ENCODE data around the gene RGS19. TPM values are rescaled to one million over a fixed set of nuclear protein-coding genes. Genes with fewer than 3 reads are reported as not detected.

Gene RGS19
- total and polyA plus RNA-seq, 3 experiments from 2014 or later: 35.3 to 120 (median 36.9) TPM

DNA sequence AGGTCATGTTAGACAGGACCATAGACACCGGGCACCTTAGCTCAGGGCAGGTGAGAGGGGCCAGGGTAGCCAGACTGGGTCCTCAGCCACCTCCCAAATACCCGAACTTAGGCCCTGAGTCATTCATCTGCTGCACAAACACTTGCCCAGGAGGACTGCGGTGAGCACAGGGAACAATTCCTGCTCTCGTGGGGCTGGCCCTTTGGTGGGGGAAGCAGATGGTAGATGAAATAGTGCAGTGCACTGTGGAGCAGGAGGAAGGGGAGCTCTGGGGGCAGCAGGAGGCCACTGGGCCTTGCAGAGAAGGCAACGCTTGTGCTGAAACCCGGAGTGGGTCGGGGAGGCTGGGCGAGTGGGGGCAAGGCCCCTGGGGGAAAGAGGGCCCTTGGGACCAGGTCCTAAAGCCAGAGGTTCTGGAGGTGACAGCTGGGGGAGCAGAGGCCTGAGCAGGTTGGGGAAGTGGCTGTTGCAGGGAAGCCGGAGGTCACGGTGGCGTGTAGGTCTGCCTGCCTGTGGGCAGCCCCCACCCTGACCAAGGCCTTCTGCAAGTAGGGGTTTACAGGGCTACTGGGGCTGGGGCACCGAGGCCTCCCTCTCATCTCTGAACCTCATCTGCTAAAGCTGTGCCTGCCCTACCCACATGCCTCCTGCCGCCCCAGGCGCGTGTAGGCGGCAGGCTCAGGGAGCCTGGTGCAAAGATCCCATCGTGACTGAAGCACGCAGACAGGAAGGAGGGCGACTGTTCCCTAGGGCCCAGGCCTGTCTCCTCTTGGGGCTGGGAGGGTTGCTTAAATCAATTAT, 32.7 kb upstream of the RGS19 start:
- Histone ChIP-seq H3K4me3 (ENCODE audit: low read length) (no peak overlapping the region), H3K27ac (ENCODE audit: low read depth, low read length) (no peak overlapping the region), H3K36me3 (ENCODE audit: insufficient read depth, low read length) (no peaks in the 10 kb centered on the region), H3K27me3 (ENCODE audit: insufficient read depth, low read length, poor library complexity, severe bottlenecking) (no peaks in the 10 kb centered on the region), H3K4me1 (ENCODE audit: insufficient read depth, low read length) (no peaks in the 10 kb centered on the region), H3K9me3 (ENCODE audit: low read length) (no peaks in the 10 kb centered on the region)
- ChIA-PET POLR2A (no interaction called here), CTCF (no interaction called here)
- Mint-ChIP-seq H3K9me3 (no peaks in the 10 kb centered on the region), H3K4me3 (no peak overlapping the region), H3K27ac (no peak overlapping the region), H3K36me3 (no peaks in the 10 kb centered on the region), H3K4me1 (peaks cover 0 to 5% (median 2%) of the 10 kb centered on the region in 3 donors), H3K27me3 (peaks cover 0 to 3% of the 10 kb centered on the region in 2 donors)
- no peak for DNase-seq

DNA sequence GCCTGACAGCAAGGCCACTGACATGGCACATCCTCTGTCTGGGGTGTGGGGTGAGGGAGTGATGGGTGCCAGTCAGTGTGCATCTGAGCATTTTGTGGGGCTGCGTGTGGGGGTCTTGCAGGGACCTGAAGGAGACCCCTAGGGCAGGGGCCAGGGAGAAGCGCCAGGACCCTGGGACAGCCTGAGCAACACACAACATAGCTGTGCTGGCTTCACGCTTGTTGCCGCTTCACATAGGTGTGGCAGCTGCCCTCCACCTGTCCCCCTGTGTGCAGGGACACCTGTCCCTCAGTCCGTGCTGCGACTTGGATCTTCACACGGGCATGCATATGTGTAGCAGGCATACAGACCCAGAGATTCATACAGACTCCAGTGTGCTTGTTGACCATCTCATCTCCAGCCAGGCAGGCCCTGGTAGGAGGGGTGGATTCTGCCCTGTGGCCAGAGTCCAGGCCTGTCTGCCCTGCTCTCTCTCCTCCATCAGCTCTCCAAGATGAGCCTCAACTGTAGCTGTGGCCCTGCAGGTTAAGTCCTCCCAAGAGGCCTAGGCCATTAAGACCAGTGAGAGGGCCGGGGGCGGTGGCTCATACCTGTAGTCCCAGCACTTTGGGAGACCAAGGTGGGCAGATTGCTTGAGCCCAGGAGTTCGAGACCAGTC, 31.2 kb upstream of the RGS19 start:
- no peak overlapping the region for H3K4me3 Mint-ChIP-seq
- H3K27me3 Mint-ChIP-seq: peaks cover 0 to 3% of the 10 kb centered on the region in 2 donors
- H3K4me1 Mint-ChIP-seq: peaks cover 0 to 5% (median 2%) of the 10 kb centered on the region in 3 donors
- H3K36me3 ChIP-seq (ENCODE audit: insufficient read depth, low read length): no peaks in the 10 kb centered on the region
- no peaks in the 10 kb centered on the region for H3K36me3 Mint-ChIP-seq
- CTCF ChIA-PET: interaction anchor here (1.4 to 1.8 kb wide), 3 partner anchors 9 to 27 kb away, joined by 4 to 6 read pairs (median 5); no protein-coding TSS in a partner anchor
- H3K27ac Mint-ChIP-seq: no peak overlapping the region
- H3K27me3 ChIP-seq (ENCODE audit: insufficient read depth, low read length, poor library complexity, severe bottlenecking): no peaks in the 10 kb centered on the region
- POLR2A ChIA-PET: no interaction called here
- H3K9me3 Mint-ChIP-seq: no peaks in the 10 kb centered on the region
- H3K27ac ChIP-seq (ENCODE audit: low read depth, low read length): no peak overlapping the region
- no peaks in the 10 kb centered on the region for H3K9me3 ChIP-seq (ENCODE audit: low read length)
- peak in 1 of 5 donors; percentile 41 for DNase-seq
- H3K4me3 ChIP-seq (ENCODE audit: low read length): no peak overlapping the region
- no peaks in the 10 kb centered on the region for H3K4me1 ChIP-seq (ENCODE audit: insufficient read depth, low read length)

DNA sequence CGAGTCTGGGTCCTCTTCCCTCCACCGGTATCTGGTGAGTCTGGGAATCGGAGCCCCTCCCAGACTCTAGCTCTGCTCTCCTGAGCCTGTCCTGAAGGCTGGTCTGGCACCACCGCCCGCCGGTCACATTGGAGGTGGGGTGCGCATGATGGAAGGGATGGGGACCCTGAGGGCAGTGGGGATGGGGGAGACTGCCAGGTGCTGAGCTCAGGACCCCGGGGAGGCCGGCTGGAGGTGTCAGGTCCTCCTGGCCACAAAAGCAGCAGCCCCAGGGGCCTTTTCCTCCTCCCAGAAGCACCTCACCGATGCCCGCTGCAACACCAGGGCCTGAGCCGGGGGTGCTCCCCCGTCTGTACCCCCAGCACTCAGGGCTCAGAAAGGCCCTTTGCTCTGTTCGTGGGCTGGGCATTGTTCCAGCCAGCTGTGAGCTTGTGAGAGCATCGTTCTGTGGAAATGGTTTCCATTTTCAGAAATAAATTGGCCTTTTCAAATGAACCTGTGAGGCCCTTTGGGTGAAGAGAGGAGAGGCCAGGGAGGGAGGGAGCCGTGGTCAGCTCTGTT, 30.6 kb upstream of the RGS19 start:
- no peaks in the 10 kb centered on the region for H3K36me3 ChIP-seq (ENCODE audit: insufficient read depth, low read length)
- H3K4me3 Mint-ChIP-seq: no peak overlapping the region
- H3K27ac ChIP-seq (ENCODE audit: low read depth, low read length): no peak overlapping the region
- no peaks in the 10 kb centered on the region for H3K36me3 Mint-ChIP-seq
- POLR2A ChIA-PET: no interaction called here
- H3K4me1 Mint-ChIP-seq: peaks cover 0 to 5% (median 2%) of the 10 kb centered on the region in 3 donors
- no peaks in the 10 kb centered on the region for H3K9me3 Mint-ChIP-seq
- no peaks in the 10 kb centered on the region for H3K27me3 ChIP-seq (ENCODE audit: insufficient read depth, low read length, poor library complexity, severe bottlenecking)
- H3K9me3 ChIP-seq (ENCODE audit: low read length): no peaks in the 10 kb centered on the region
- no peak overlapping the region for H3K4me3 ChIP-seq (ENCODE audit: low read length)
- H3K27me3 Mint-ChIP-seq: peaks cover 2 to 3% of the 10 kb centered on the region in 2 donors
- peak overlapping the region in 1 of 8 donors; percentile 66 for H3K27ac Mint-ChIP-seq
- CTCF ChIA-PET: interaction anchor here (1.4 to 1.8 kb wide), 3 partner anchors 8 to 26 kb away, joined by 4 to 6 read pairs (median 5); no protein-coding TSS in a partner anchor
- DNase-seq: no peak
- no peaks in the 10 kb centered on the region for H3K4me1 ChIP-seq (ENCODE audit: insufficient read depth, low read length)

DNA sequence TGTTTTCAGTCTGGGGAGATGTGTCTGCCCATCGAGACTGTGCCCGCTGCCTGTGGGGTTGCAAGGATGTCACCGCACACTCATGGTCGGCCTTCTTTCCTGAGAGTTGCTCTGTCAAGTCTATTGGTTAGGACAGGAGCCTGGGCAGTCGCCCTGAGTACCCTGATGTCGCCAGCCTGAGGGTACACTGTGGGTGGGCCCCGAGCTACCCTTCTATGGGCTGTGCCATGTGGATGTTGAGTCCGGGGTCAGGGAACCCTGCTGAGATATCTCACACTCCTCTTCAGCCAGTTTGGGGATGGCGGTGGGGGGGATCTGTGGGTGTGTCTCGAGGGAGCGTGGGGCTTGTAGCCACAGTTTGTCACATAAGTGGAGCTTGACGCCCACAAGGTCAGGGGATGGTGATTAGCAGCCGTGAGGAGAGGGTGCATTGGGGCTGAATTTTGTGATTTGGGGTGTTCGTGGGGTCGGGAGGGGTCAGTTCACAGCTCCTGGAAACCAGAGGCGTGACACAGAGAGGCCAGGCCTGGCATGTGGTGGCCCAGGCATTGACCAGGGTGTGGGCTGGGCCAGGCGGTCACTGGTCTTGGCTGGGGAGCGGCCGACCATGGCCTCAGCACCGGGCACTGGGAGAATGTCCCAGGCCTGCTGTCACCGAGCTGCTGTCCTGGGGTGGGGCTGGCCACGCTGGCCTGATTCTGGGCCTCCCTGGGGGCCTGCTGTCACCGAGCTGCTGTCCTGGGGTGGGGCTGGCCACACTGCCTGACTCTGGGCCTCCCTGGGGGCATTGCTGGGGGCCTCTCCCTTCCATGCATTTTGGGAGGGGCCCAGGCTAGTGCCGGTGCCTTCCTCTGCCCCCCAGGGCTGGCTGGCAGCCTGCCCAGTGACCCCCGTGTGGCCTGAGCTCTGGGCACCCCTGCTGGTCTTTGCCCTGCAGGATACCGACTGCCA, 29.7 kb upstream of the RGS19 start:
- ChIA-PET CTCF (no interaction called here), POLR2A (no interaction called here)
- no peaks in the 10 kb centered on the region for H3K36me3 Mint-ChIP-seq
- no peaks in the 10 kb centered on the region for H3K9me3 ChIP-seq (ENCODE audit: low read length)
- H3K27me3 ChIP-seq (ENCODE audit: insufficient read depth, low read length, poor library complexity, severe bottlenecking): no peaks in the 10 kb centered on the region
- no peaks in the 10 kb centered on the region for H3K4me1 ChIP-seq (ENCODE audit: insufficient read depth, low read length)
- H3K4me3 ChIP-seq (ENCODE audit: low read length): no peak overlapping the region
- peaks cover 2 to 3% of the 10 kb centered on the region in 2 donors for H3K27me3 Mint-ChIP-seq
- H3K9me3 Mint-ChIP-seq: no peaks in the 10 kb centered on the region
- H3K4me1 Mint-ChIP-seq: peaks cover 0 to 5% (median 2%) of the 10 kb centered on the region in 3 donors
- peak in 1 of 5 donors; percentile 38 for DNase-seq
- no peak overlapping the region for H3K27ac Mint-ChIP-seq
- no peaks in the 10 kb centered on the region for H3K36me3 ChIP-seq (ENCODE audit: insufficient read depth, low read length)
- no peak overlapping the region for H3K27ac ChIP-seq (ENCODE audit: low read depth, low read length)
- H3K4me3 Mint-ChIP-seq: no peak overlapping the region

DNA sequence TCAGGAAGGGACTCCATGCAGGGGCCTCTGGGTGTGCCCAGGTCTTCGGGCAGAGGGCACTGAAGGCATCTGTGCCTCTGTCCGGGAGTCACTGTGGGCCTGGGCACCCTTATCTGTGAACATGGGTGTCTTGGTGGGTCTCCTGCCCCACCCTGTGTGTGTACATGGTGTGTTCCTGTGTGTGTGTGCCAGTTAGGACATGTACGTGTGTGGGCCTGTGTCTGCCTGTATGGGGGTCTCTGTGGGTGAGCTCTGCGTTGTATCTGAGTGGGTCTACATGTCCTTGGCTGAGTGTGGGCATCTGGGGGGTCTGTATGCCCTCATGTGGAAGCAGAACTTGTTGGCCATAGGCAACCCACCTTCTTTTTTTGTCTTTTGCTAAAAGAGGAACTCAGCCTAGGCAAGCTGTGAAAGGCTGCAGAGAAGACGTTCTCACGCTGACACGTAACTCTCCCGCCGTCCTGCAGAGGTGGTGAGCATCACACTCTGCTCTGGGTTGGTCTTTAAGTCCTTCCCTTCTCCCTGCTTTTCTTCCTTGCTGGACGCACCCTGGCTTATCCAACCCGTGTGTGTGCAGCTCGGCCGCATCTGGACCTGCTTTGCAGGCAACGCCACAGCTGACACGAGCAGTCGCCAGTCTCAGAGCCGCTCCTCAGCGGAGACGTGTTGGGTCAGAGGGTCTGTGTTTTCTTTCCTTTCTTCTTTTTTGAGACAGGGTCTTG, 28.6 kb upstream of the RGS19 start:
- no peak overlapping the region for H3K4me3 ChIP-seq (ENCODE audit: low read length)
- ChIA-PET POLR2A (no interaction called here), CTCF (no interaction called here)
- no peaks in the 10 kb centered on the region for H3K36me3 ChIP-seq (ENCODE audit: insufficient read depth, low read length)
- H3K27ac ChIP-seq (ENCODE audit: low read depth, low read length): no peak overlapping the region
- no peak overlapping the region for H3K4me3 Mint-ChIP-seq
- H3K27me3 Mint-ChIP-seq: peaks cover 6 to 12% of the 10 kb centered on the region in 2 donors
- H3K9me3 Mint-ChIP-seq: no peaks in the 10 kb centered on the region
- H3K27ac Mint-ChIP-seq: no peak overlapping the region
- peak in 1 of 5 donors; percentile 39 for DNase-seq
- H3K36me3 Mint-ChIP-seq: no peaks in the 10 kb centered on the region
- H3K4me1 Mint-ChIP-seq: peaks cover 0 to 6% (median 2%) of the 10 kb centered on the region in 3 donors
- H3K9me3 ChIP-seq (ENCODE audit: low read length): no peaks in the 10 kb centered on the region
- H3K27me3 ChIP-seq (ENCODE audit: insufficient read depth, low read length, poor library complexity, severe bottlenecking): no peaks in the 10 kb centered on the region
- no peaks in the 10 kb centered on the region for H3K4me1 ChIP-seq (ENCODE audit: insufficient read depth, low read length)

DNA sequence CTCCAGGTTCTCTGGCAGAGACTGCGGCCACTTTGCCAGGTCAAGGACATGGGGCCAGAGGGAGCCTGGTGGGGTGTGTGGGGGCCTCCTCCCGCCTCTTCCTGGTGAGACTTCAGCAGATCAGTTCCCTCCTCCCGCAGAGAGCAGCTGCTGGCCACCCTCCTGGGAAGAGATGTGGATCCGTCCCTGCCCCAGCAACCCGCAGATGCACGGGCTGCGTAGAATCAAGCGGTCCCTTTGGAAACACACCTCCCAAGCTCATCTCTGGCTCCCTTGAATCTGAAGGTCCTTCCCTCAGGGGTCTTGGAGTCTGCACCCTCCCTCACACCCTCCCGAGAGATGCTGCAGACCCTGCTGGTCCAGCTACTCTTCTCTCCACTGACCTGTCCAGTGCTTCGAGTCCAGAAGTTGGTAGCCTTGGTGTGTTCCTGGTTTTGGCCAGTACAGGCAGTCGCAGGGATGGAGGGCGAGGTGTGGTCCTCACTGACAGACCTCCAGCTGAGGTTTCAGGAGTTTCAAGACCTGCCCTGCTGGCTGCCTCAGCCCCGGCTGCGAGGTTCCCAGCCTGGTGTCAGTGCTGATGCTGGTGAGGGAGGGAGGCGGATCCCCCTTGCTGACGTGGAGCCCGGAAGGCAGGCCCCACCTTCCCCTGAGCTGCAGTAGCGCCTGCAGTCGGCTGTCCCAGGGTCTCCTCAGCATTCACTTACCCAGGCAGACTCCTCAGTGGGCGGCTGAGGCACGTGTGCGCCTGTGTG, 27.8 kb upstream of the RGS19 start, which contains the start of gene NPBWR2:
Gene NPBWR2, minus strand, starts transcription at position 585 of the 755 bp plus-strand sequence. CDS start 734 bp downstream, outside the sequence.
- H3K9me3 ChIP-seq (ENCODE audit: low read length): no peaks in the 10 kb centered on the region
- H3K27me3 Mint-ChIP-seq: peaks cover 9 to 15% of the 10 kb centered on the region in 2 donors
- no peak within 1 kb of the TSS for H3K27ac ChIP-seq (ENCODE audit: low read depth, low read length)
- no peak within 1 kb of the TSS for H3K4me3 ChIP-seq (ENCODE audit: low read length)
- no peaks in the 10 kb centered on the region for H3K9me3 Mint-ChIP-seq
- DNase-seq: peak in 2 of 5 donors; percentile 29 to 51
- H3K36me3 Mint-ChIP-seq: no peaks in the 10 kb centered on the region
- ChIA-PET POLR2A (no interaction called here), CTCF (no interaction called here)
- H3K27me3 ChIP-seq (ENCODE audit: insufficient read depth, low read length, poor library complexity, severe bottlenecking): no peaks in the 10 kb centered on the region
- no peaks in the 10 kb centered on the region for H3K36me3 ChIP-seq (ENCODE audit: insufficient read depth, low read length)
- H3K4me3 Mint-ChIP-seq: no peak within 1 kb of the TSS
- peak within 1 kb of the TSS in 1 of 8 donors; percentile 33 for H3K27ac Mint-ChIP-seq
- no peaks in the 10 kb centered on the region for H3K4me1 ChIP-seq (ENCODE audit: insufficient read depth, low read length)
- H3K4me1 Mint-ChIP-seq: peaks cover 0 to 10% (median 4%) of the 10 kb centered on the region in 3 donors

Data from CD8-positive, alpha-beta memory T cell (primary cell).